H9 (cell line): ENCODE measurements around the gene MACROD1. TPM values are rescaled to one million over a fixed set of nuclear protein-coding genes. Genes with fewer than 3 reads are reported as not detected.

ENCODE experiments used
- DNase-seq: peaks from one replicate; pipeline ENCODE4 v3.0.0-alpha.2; 2017
- H2AFZ ChIP-seq: one replicate; pipeline ENCODE4 v1.6.1; 2013; ENCODE audit warnings: mild to moderate bottlenecking, low read length, control low read depth, moderate library complexity
- H2AK5ac ChIP-seq: 2 replicates; pipeline ENCODE4 v1.6.1; 2013; ENCODE audit warnings: low read length, control low read depth, mixed read lengths; ENCODE audit not compliant: insufficient read length
- H2BK120ac ChIP-seq: one replicate; pipeline ENCODE4 v1.6.1; 2013; ENCODE audit warnings: low read depth, mild to moderate bottlenecking, low read length, control low read depth, inconsistent platforms; ENCODE audit not compliant: poor library complexity, severe bottlenecking
- H2BK12ac ChIP-seq: 2 replicates; pipeline ENCODE4 v1.6.1; 2013; ENCODE audit warnings: low read length, control low read depth, mixed read lengths, low read depth; ENCODE audit not compliant: insufficient read length
- H2BK15ac ChIP-seq: 2 replicates; pipeline ENCODE4 v1.6.1; 2013; ENCODE audit warnings: low read depth, low read length, control low read depth
- H2BK20ac ChIP-seq: one replicate; pipeline ENCODE4 v1.6.1; 2013; ENCODE audit warnings: low read depth, mild to moderate bottlenecking, low read length, control low read depth, inconsistent platforms; ENCODE audit not compliant: poor library complexity, severe bottlenecking
- H2BK5ac ChIP-seq: 2 replicates; pipeline ENCODE4 v1.6.1; 2013; ENCODE audit warnings: low read length, control low read depth, mixed read lengths; ENCODE audit not compliant: insufficient read length
- H3K14ac ChIP-seq: 2 replicates; pipeline ENCODE4 v1.6.1; 2013; ENCODE audit warnings: low read length, control low read depth; ENCODE audit not compliant: insufficient read depth
- H3K18ac ChIP-seq: 2 replicates; pipeline ENCODE4 v1.6.1; 2013; ENCODE audit warnings: low read depth, mild to moderate bottlenecking, mixed read lengths, low read length, control low read depth; ENCODE audit not compliant: insufficient read length
- H3K23ac ChIP-seq: 2 replicates; pipeline ENCODE4 v1.6.1; 2013; ENCODE audit warnings: low read length, control low read depth, mixed read lengths, low read depth; ENCODE audit not compliant: insufficient read length
- H3K23me2 ChIP-seq: 2 replicates; pipeline ENCODE4 v1.6.1; 2013; ENCODE audit warnings: low read depth, mild to moderate bottlenecking, mixed read lengths, low read length, control low read depth; ENCODE audit not compliant: insufficient read length, poor library complexity, severe bottlenecking
- H3K27ac ChIP-seq: 2 replicates; pipeline ENCODE4 v1.5.1; 2013; ENCODE audit warnings: low read length, control low read depth, mixed read lengths, low read depth; ENCODE audit not compliant: insufficient read length
- H3K27me3 ChIP-seq: 2 replicates; pipeline ENCODE4 v1.6.1; 2013; ENCODE audit warnings: low read length, control low read depth, inconsistent platforms; ENCODE audit not compliant: insufficient read depth
- H3K4ac ChIP-seq: 2 replicates; pipeline ENCODE4 v1.6.1; 2013; ENCODE audit warnings: low read depth, mild to moderate bottlenecking, control low read depth, inconsistent platforms, low read length, moderate library complexity
- H3K4me1 ChIP-seq: 2 replicates; pipeline ENCODE4 v1.6.1; 2013; ENCODE audit warnings: low read length, control low read depth, inconsistent platforms; ENCODE audit not compliant: insufficient read depth
- H3K4me2 ChIP-seq: 2 replicates; pipeline ENCODE4 v1.6.1; 2013; ENCODE audit warnings: low read length, control low read depth, mixed read lengths; ENCODE audit not compliant: insufficient read length, insufficient read depth
- H3K56ac ChIP-seq: 2 replicates; pipeline ENCODE4 v1.6.1; 2013; ENCODE audit warnings: low read depth, mild to moderate bottlenecking, mixed read lengths, low read length, control low read depth; ENCODE audit not compliant: insufficient read length
- H3K79me1 ChIP-seq: 2 replicates; pipeline ENCODE4 v1.6.1; 2013; ENCODE audit warnings: low read depth, mild to moderate bottlenecking, moderate library complexity, low read length, control low read depth, inconsistent platforms; ENCODE audit not compliant: insufficient read depth, poor library complexity, severe bottlenecking
- H3K79me2 ChIP-seq: 2 replicates; pipeline ENCODE4 v1.6.1; 2013; ENCODE audit warnings: low read length, control low read depth, inconsistent platforms; ENCODE audit not compliant: insufficient read depth
- H3K9ac ChIP-seq: 2 replicates; pipeline ENCODE4 v1.6.1; 2013; ENCODE audit warnings: low read length, control low read depth, mixed read lengths; ENCODE audit not compliant: insufficient read length; ENCODE audit errors: extremely low read depth
- H3K9me3 ChIP-seq: one replicate; pipeline ENCODE4 v1.6.1; 2013; ENCODE audit warnings: low read depth, low read length, inconsistent platforms; ENCODE audit not compliant: control insufficient read depth
- H3T11ph ChIP-seq: one replicate; pipeline ENCODE4 v1.6.1; 2013; ENCODE audit warnings: mild to moderate bottlenecking, low read length, control low read depth, inconsistent platforms
- H4K20me1 ChIP-seq: one replicate; pipeline ENCODE4 v1.6.1; 2013; ENCODE audit not compliant: control insufficient read depth, insufficient read length, insufficient read depth
- H4K5ac ChIP-seq: 2 replicates; pipeline ENCODE4 v1.6.1; 2013; ENCODE audit warnings: low read depth, mild to moderate bottlenecking, mixed read lengths, low read length, control low read depth; ENCODE audit not compliant: insufficient read length
- H4K8ac ChIP-seq: replicated peaks from 2 replicates; pipeline ENCODE4 v1.6.1; 2013; ENCODE audit warnings: low read length, control low read depth, mixed read lengths, low read depth; ENCODE audit not compliant: insufficient read length
- H4K91ac ChIP-seq: 2 replicates; pipeline ENCODE4 v1.6.1; 2013; ENCODE audit warnings: low read depth, mild to moderate bottlenecking, moderate library complexity, mixed read lengths, low read length, control low read depth; ENCODE audit not compliant: insufficient read length
- H3K27ac Mint-ChIP-seq, 3 experiments: 2 replicates in 2 of 3; 3 replicates in 1 of 3; pipeline ENCODE4 v1.8.0; 2020 to 2021; ENCODE audit warnings: mixed read lengths in 3 of 3, mild to moderate bottlenecking in 1 of 3, moderate library complexity in 1 of 3
- H3K27me3 Mint-ChIP-seq: 2 replicates; pipeline ENCODE4 v1.8.0; 2021; ENCODE audit warnings: low read depth, mild to moderate bottlenecking, moderate library complexity, mixed read lengths
- H3K36me3 Mint-ChIP-seq, 3 experiments: 2 replicates in 2 of 3; 3 replicates in 1 of 3; pipeline ENCODE4 v1.8.0; 2020 to 2021; ENCODE audit warnings: low read depth in 3 of 3, mixed read lengths in 3 of 3; ENCODE audit not compliant: insufficient read depth in 1 of 3
- H3K4me1 Mint-ChIP-seq, 2 experiments: 2 replicates each; pipeline ENCODE4 v1.8.0; 2020; ENCODE audit warnings: mixed read lengths in 2 of 2
- H3K4me3 Mint-ChIP-seq, 2 experiments: 2 replicates in 1 of 2; 3 replicates in 1 of 2; pipeline ENCODE4 v1.8.0; 2020 to 2021; ENCODE audit warnings: mild to moderate bottlenecking in 2 of 2, mixed read lengths in 2 of 2, moderate library complexity in 1 of 2
- H3K9me3 Mint-ChIP-seq, 2 experiments: 2 replicates in 1 of 2; 3 replicates in 1 of 2; pipeline ENCODE4 v1.8.0; 2020; ENCODE audit warnings: mild to moderate bottlenecking in 2 of 2, mixed read lengths in 2 of 2, moderate library complexity in 1 of 2
- WGBS: extraction: QIAGEN DNeasy Blood & Tissue Kit; methylation state at CpG from one replicate; pipeline ENCODE4 v1.1.7; 2013; ENCODE audit warnings: missing lambda C conversion rate, low lambda C conversion rate, mixed read lengths; ENCODE audit not compliant: insufficient read length; ENCODE audit errors: extremely low coverage; 5-methylcytosine and 5-hydroxymethylcytosine counted together
- total RNA-seq: library from RNA; stranded (reverse); gene quantifications from 2 replicates; pipeline ENCODE4 v1.2.1, GENCODE V29; 2021
- TF ChIP-seq, protein P1 (sequence below): fragments of 200-600 bp; sonication (generic); conservative IDR thresholded peaks from 3 replicates; pipeline ENCODE4 v1.8.0; 2021; ENCODE audit warnings: antibody characterized with exemption, mild to moderate bottlenecking

Gene MACROD1
- total RNA-seq, 1 experiment from 2014 or later, result 21.2 TPM

GRCh38 chr11:64009710-64010109 is 156.2 kb downstream of the MACROD1 start:
- H3K79me2 ChIP-seq, result no peaks in the 10 kb centered on the region

More at GRCh38 chr11:64009710-64010109, 156.2 kb downstream of the MACROD1 start:
- Mint-ChIP-seq H3K4me3 (0 out of 5 replicates have a peak overlapping the region, but pooled peaks of 1 of the 2 experiments have one; percentile 32), H3K27ac (no peak overlapping the region), H3K9me3 (peaks cover 9 to 14% of the 10 kb centered on the region in 2 experiments; a peak in 3 of 5 replicates), H3K27me3 (peaks cover 93% of the 10 kb centered on the region), H3K36me3 (peaks cover 2 to 10% (median 4%) of the 10 kb centered on the region in 3 experiments; a peak in 5 of 7 replicates), H3K4me1 (peaks cover 14 to 18% of the 10 kb centered on the region in 2 experiments)
- Histone ChIP-seq H4K8ac (no peak overlapping the region), H3K56ac (no peak overlapping the region), H3K23ac (no peak overlapping the region), H2AFZ (no peak overlapping the region), H3K18ac (no peak overlapping the region), H3T11ph (no peak overlapping the region), H3K23me2 (peaks cover 11% of the 10 kb centered on the region), H3K4ac (no peak overlapping the region), H3K14ac (no peak overlapping the region), H2BK20ac (no peak overlapping the region), H3K4me2 (no peak overlapping the region), H4K20me1 (no peaks in the 10 kb centered on the region), H3K27ac (no peak overlapping the region), H3K4me1 (no peaks in the 10 kb centered on the region), H2BK12ac (no peak overlapping the region), H3K9ac (no peak overlapping the region), H3K27me3 (peaks cover 34% of the 10 kb centered on the region; the same call in 1 of the 2 replicates), H2BK15ac (no peak overlapping the region), H2AK5ac (no peak overlapping the region), H2BK5ac (no peak overlapping the region), H4K5ac (no peak overlapping the region), H3K9me3 (no peaks in the 10 kb centered on the region), H4K91ac (no peak overlapping the region), H2BK120ac (no peak overlapping the region), H3K79me1 (no peaks in the 10 kb centered on the region)
- TF ChIP-seq, protein P1, sequence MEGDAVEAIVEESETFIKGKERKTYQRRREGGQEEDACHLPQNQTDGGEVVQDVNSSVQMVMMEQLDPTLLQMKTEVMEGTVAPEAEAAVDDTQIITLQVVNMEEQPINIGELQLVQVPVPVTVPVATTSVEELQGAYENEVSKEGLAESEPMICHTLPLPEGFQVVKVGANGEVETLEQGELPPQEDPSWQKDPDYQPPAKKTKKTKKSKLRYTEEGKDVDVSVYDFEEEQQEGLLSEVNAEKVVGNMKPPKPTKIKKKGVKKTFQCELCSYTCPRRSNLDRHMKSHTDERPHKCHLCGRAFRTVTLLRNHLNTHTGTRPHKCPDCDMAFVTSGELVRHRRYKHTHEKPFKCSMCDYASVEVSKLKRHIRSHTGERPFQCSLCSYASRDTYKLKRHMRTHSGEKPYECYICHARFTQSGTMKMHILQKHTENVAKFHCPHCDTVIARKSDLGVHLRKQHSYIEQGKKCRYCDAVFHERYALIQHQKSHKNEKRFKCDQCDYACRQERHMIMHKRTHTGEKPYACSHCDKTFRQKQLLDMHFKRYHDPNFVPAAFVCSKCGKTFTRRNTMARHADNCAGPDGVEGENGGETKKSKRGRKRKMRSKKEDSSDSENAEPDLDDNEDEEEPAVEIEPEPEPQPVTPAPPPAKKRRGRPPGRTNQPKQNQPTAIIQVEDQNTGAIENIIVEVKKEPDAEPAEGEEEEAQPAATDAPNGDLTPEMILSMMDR, result no peak
- no peak for DNase-seq
- no CpG with 5 or more reads among the region's 8 CpGs for WGBS
